Endothelial cell of umbilical vein (primary cell): ENCODE data around the gene SPTBN4.

Experiments
- EZH2 ChIP-seq: IDR thresholded peaks from 2 replicates; pipeline ENCODE4 v1.6.1; 2012; ENCODE audit warnings: borderline replicate concordance, low read depth, mild to moderate bottlenecking, moderate library complexity, low read length, inconsistent platforms; ENCODE audit not compliant: severe bottlenecking
- GATA2 ChIP-seq: IDR thresholded peaks from 2 replicates; pipeline ENCODE4 v1.7.0; 2011; ENCODE audit warnings: low read depth, mild to moderate bottlenecking, moderate library complexity, mixed read lengths, low read length; ENCODE audit not compliant: insufficient read length, insufficient read depth
- JUN ChIP-seq: IDR thresholded peaks from 2 replicates; pipeline ENCODE4 v1.6.1; 2011; ENCODE audit warnings: borderline replicate concordance, low read depth; ENCODE audit not compliant: insufficient read length, insufficient read depth
- MAX ChIP-seq: IDR thresholded peaks from 2 replicates; pipeline ENCODE4 v1.6.1; 2011; ENCODE audit not compliant: insufficient read depth, insufficient read length
- POLR2A ChIP-seq: IDR thresholded peaks from 2 replicates; pipeline ENCODE4 v1.6.1; 2012; ENCODE audit warnings: low read depth, mild to moderate bottlenecking, control low read depth, low read length
- POLR2AphosphoS5 ChIP-seq: IDR thresholded peaks from 2 replicates; pipeline ENCODE4 v1.6.1; 2012; ENCODE audit warnings: low read depth, mild to moderate bottlenecking, control low read depth, low read length, moderate library complexity; ENCODE audit not compliant: insufficient read depth
- TF ChIP-seq, protein P1 (sequence below), 2 donors: IDR thresholded peaks; 1 replicate in 1 of 2; 2 replicates in 1 of 2; pipeline ENCODE4 v1.5.1; 2011; ENCODE audit warnings: low read length in 2 of 2, mild to moderate bottlenecking in 2 of 2, moderate library complexity in 2 of 2, control low read depth in 1 of 2, inconsistent platforms in 1 of 2, low read depth in 1 of 2; ENCODE audit not compliant: insufficient read depth in 1 of 2; ENCODE audit errors: extremely low read depth in 1 of 2

DNA sequence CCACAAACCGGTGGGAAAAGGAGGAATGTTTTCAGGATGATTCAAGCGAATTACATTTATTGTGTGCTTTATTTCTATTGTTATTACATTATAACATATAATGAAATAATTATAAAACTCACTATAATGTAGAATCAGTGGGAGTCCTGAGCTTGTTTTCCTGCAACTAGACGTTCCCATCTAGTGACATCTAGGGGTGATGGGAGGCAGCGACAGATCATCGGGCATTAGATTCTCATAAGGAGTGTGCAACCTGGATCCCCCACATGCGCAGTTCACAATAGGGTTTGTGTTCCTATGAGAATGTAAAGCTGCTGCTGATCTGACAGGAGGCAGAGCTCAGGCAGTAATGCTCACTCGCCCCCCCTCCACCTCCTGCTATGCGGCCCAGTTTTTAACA is 54.5 kb downstream of the SPTBN4 start:
- TF ChIP-seq EZH2 (no peak), JUN (no peak), MAX (no peak), POLR2A (no peak), POLR2AphosphoS5 (no peak), GATA2 (no peak)
- TF ChIP-seq, protein P1, sequence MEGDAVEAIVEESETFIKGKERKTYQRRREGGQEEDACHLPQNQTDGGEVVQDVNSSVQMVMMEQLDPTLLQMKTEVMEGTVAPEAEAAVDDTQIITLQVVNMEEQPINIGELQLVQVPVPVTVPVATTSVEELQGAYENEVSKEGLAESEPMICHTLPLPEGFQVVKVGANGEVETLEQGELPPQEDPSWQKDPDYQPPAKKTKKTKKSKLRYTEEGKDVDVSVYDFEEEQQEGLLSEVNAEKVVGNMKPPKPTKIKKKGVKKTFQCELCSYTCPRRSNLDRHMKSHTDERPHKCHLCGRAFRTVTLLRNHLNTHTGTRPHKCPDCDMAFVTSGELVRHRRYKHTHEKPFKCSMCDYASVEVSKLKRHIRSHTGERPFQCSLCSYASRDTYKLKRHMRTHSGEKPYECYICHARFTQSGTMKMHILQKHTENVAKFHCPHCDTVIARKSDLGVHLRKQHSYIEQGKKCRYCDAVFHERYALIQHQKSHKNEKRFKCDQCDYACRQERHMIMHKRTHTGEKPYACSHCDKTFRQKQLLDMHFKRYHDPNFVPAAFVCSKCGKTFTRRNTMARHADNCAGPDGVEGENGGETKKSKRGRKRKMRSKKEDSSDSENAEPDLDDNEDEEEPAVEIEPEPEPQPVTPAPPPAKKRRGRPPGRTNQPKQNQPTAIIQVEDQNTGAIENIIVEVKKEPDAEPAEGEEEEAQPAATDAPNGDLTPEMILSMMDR (IDR thresholded peaks at IDR 0.05; ENCODE audit: extremely low read depth in 1 of 2, insufficient read depth in 1 of 2, low read depth in 1 of 2, low read length in 2 of 2) = peak; percentile 9 to 12
